Smooth muscle cell (in vitro differentiated cells): Measurements from ENCODE around the gene AGPAT4. TPM values are rescaled to one million over a fixed set of nuclear protein-coding genes. Genes with fewer than 3 reads are reported as not detected.
A peak's percentile ranks its signal among the peaks of the same experiment; 100 is the strongest.

Experiments used
- DNase-seq: peaks from one replicate; lab custom pipeline; 2025; ENCODE audit not compliant: unreplicated experiment; lab: John Stamatoyannopoulos, UW
- H2AFZ ChIP-seq: fragments of 200-600 bp; sonication (generic); 2 replicates; pipeline ENCODE4 v1.6.0; 2016; ENCODE audit warnings: antibody characterized with exemption, low read depth, mild to moderate bottlenecking
- H3F3A ChIP-seq: fragments of 200-600 bp; sonication (generic); 2 replicates; pipeline ENCODE4 v1.6.0; 2017; ENCODE audit warnings: antibody characterized with exemption, low read depth
- H3K27ac ChIP-seq: fragments of 200-600 bp; sonication (generic); 2 replicates; pipeline ENCODE4 v1.5.1; 2016; ENCODE audit warnings: low read depth, mild to moderate bottlenecking
- H3K27me3 ChIP-seq: fragments of 200-600 bp; sonication (generic); 2 replicates; pipeline ENCODE4 v1.6.1; 2016; ENCODE audit warnings: low read depth, mild to moderate bottlenecking
- H3K36me3 ChIP-seq: fragments of 200-600 bp; sonication (generic); 2 replicates; pipeline ENCODE4 v1.5.1; 2016; ENCODE audit warnings: low read depth
- H3K4me1 ChIP-seq: fragments of 200-600 bp; sonication (generic); 2 replicates; pipeline ENCODE4 v1.5.1; 2016; ENCODE audit warnings: low read depth
- H3K4me2 ChIP-seq: fragments of 200-600 bp; sonication (generic); 2 replicates; pipeline ENCODE4 v1.6.0; 2016; ENCODE audit warnings: mild to moderate bottlenecking
- H3K4me3 ChIP-seq: fragments of 200-600 bp; sonication (generic); 2 replicates; pipeline ENCODE4 v1.5.1; 2016; ENCODE audit warnings: mild to moderate bottlenecking
- H3K79me2 ChIP-seq: fragments of 200-600 bp; sonication (generic); 2 replicates; pipeline ENCODE4 v1.6.0; 2016; ENCODE audit warnings: low read depth, mild to moderate bottlenecking
- H3K9ac ChIP-seq: fragments of 200-600 bp; sonication (generic); 2 replicates; pipeline ENCODE4 v1.6.0; 2016; ENCODE audit warnings: low read depth
- H3K9me3 ChIP-seq: fragments of 200-600 bp; sonication (generic); replicated peaks from 2 replicates; pipeline ENCODE4 v1.5.1; 2016; ENCODE audit warnings: low read depth
- H4K20me1 ChIP-seq: fragments of 200-600 bp; sonication (generic); 2 replicates; pipeline ENCODE4 v1.6.0; 2016; ENCODE audit warnings: low read depth
- WGBS: methylation state at CpG from one replicate; pipeline ENCODE4 v1.1.7; 2016; ENCODE audit warnings: low lambda C conversion rate; 5-methylcytosine and 5-hydroxymethylcytosine counted together
- polyA plus RNA-seq: library from polyadenylated mRNA; unstranded; fragments of >200 nt; fragmentation: Nextera tagmentation; extraction: Ambion mirVana; gene quantifications from 2 replicates; pipeline ENCODE4 v1.2.1, GENCODE V29; 2016
- total RNA-seq: library from RNA; depleted of rRNA; stranded (reverse); fragments of >200 nt; gene quantifications from 2 replicates; pipeline ENCODE4 v1.2.3, GENCODE V29; 2014
- TF ChIP-seq, protein P1 (sequence below): fragments of 200-600 bp; sonication (generic); IDR thresholded peaks from 2 replicates; pipeline ENCODE4 v1.5.1; 2017; ENCODE audit warnings: borderline replicate concordance, mild to moderate bottlenecking, antibody characterized with exemption; ENCODE audit not compliant: insufficient read depth, poor library complexity, severe bottlenecking

Gene AGPAT4
- total and polyA plus RNA-seq, 2 experiments from 2014 or later = 51.4 to 51.8 TPM

DNA sequence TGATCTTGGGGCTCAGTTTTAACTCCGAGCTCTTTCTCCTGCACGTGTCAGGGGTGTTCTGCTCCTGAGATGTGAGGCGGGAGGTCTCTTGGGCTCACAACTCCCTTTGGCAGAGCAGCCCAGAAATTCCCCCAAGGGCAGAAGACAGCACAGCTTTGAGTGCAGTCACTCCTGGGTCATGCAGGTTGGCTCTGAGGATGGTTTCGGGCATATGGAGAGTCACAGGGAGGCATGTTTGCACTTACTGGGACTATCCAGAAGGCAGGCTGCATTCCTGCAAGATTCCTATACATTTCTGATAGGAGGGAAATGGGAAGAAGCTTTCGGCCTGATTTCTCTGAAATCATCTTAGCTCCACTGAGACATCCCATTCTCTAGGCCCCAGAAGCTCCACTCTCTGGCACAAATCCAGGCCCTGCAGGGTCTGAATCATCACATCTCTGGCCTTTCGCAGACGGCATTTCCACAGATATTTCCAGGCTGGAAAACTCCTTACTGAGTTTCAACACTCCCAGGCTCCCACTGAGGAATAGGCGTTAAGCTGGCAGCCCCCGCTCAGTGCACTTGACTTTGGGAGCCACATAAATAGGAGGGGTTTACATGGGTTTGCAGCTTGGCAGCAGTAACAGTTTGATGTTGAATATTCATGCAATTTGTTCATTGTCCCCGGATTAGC, 39.7 kb downstream of the AGPAT4 start:
- peaks cover 27% of the 10 kb centered on the region for H3K4me1 ChIP-seq
- WGBS = 29% methylated on average over 10 of the region's 10 CpGs
- peak overlapping the region; percentile 99 for H3K27ac ChIP-seq
- no peaks in the 10 kb centered on the region for H3K27me3 ChIP-seq
- no peak overlapping the region for H3K9ac ChIP-seq
- H4K20me1 ChIP-seq = no peaks in the 10 kb centered on the region
- H2AFZ ChIP-seq = no peak overlapping the region
- peaks cover 44% of the 10 kb centered on the region for H3F3A ChIP-seq
- H3K4me3 ChIP-seq = no peak overlapping the region
- peaks cover 73% of the 10 kb centered on the region for H3K79me2 ChIP-seq
- DNase-seq = peak; percentile 60
- no peaks in the 10 kb centered on the region for H3K9me3 ChIP-seq
- peaks cover 3% of the 10 kb centered on the region for H3K36me3 ChIP-seq
- peak overlapping the region; percentile 42 for H3K4me2 ChIP-seq
- TF ChIP-seq, protein P1, sequence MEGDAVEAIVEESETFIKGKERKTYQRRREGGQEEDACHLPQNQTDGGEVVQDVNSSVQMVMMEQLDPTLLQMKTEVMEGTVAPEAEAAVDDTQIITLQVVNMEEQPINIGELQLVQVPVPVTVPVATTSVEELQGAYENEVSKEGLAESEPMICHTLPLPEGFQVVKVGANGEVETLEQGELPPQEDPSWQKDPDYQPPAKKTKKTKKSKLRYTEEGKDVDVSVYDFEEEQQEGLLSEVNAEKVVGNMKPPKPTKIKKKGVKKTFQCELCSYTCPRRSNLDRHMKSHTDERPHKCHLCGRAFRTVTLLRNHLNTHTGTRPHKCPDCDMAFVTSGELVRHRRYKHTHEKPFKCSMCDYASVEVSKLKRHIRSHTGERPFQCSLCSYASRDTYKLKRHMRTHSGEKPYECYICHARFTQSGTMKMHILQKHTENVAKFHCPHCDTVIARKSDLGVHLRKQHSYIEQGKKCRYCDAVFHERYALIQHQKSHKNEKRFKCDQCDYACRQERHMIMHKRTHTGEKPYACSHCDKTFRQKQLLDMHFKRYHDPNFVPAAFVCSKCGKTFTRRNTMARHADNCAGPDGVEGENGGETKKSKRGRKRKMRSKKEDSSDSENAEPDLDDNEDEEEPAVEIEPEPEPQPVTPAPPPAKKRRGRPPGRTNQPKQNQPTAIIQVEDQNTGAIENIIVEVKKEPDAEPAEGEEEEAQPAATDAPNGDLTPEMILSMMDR = no peak

DNA sequence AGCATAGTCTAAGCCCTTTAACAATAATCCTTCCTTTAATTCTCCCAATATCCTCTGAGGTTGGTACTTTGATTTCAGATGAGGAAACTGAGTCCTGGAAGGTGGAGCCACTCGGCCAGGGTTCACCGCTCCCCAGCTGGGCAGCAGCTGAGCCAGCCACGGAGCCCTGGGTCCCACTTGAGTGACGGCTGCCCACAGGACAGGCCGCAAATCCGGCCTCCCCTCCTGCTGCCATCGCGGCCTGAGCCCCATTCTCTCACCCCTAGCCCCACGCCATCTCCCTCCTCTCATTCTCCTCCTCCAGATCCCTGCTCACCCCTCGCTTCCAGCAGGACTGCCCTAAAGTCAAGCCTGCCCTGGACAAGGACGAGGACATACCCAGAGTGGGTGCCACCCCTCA, 41.4 kb downstream of the AGPAT4 start:
- 95% methylated on average over 11 of the region's 11 CpGs for WGBS
- Histone ChIP-seq H4K20me1 (no peaks in the 10 kb centered on the region), H3K4me2 (no peak overlapping the region), H3K4me1 (peaks cover 41% of the 10 kb centered on the region), H2AFZ (no peak overlapping the region), H3K27me3 (no peaks in the 10 kb centered on the region), H3K4me3 (no peak overlapping the region), H3K27ac (peak overlapping the region; percentile 99), H3K36me3 (peaks cover 3% of the 10 kb centered on the region), H3K9ac (no peak overlapping the region), H3K9me3 (no peaks in the 10 kb centered on the region), H3K79me2 (peaks cover 59% of the 10 kb centered on the region), H3F3A (peaks cover 45% of the 10 kb centered on the region)
- TF ChIP-seq, protein P1 = no peak
- no peak for DNase-seq

DNA sequence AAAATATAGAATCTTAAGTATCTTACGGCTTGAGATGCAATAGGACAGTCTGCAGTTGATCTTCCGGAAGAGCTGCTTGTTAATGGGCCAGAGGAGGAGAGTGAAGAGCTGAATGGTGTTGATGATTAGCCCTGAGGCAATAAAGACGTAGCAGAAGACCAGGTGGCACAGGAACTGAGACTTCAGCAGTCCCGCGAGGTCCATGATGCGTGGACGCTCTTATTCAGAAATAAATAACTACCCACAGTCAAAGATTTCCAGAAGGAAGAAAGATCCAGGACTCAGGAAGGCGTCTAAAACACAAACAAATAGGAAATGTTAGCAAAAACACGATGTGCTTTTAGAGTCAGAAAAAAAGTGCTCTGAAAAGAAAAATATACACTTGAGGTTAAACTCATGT, 41.9 kb downstream of the AGPAT4 start:
- Histone ChIP-seq H2AFZ (no peak overlapping the region), H3K36me3 (peaks cover 3% of the 10 kb centered on the region), H3K9ac (no peak overlapping the region), H3K27ac (peak overlapping the region; percentile 99), H3K4me3 (no peak overlapping the region), H3K9me3 (no peaks in the 10 kb centered on the region), H4K20me1 (no peaks in the 10 kb centered on the region), H3K79me2 (peaks cover 58% of the 10 kb centered on the region), H3F3A (peaks cover 44% of the 10 kb centered on the region), H3K4me2 (no peak overlapping the region), H3K4me1 (peaks cover 45% of the 10 kb centered on the region), H3K27me3 (no peaks in the 10 kb centered on the region)
- TF ChIP-seq, protein P1 = no peak
- DNase-seq = no peak
- WGBS = 72% methylated on average over 9 of the region's 9 CpGs

DNA sequence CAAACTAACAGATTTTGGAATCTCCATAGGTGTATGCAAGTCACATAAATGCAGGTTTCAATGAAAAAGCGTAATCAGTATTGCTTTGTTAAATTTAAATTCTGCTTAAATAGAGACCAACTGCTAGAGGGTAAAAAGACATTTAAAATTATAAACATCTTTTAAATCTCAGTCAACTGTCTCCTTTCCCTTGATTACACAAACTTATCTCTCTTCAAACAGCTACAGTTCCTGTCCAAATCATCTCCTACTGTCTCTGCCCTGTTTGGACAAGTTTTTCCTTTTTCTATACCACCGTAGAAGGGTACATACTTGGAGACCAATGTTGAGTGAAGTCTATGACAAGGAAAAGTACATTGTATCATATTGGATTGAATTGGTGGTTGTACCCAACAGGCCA, 43.5 kb downstream of the AGPAT4 start:
- H3K27ac ChIP-seq = peak overlapping the region; percentile 99
- H3K9me3 ChIP-seq = no peaks in the 10 kb centered on the region
- no peak overlapping the region for H2AFZ ChIP-seq
- TF ChIP-seq, protein P1 = no peak
- H3K4me1 ChIP-seq = peaks cover 55% of the 10 kb centered on the region
- DNase-seq = no peak
- no peaks in the 10 kb centered on the region for H3K27me3 ChIP-seq
- peak overlapping the region; percentile 90 for H3K9ac ChIP-seq
- no peak overlapping the region for H3K4me3 ChIP-seq
- peaks cover 57% of the 10 kb centered on the region for H3K79me2 ChIP-seq
- peaks cover 3% of the 10 kb centered on the region for H3K36me3 ChIP-seq
- peaks cover 51% of the 10 kb centered on the region for H3F3A ChIP-seq
- WGBS = 55% methylated on average over 2 of the region's 2 CpGs
- H4K20me1 ChIP-seq = no peaks in the 10 kb centered on the region
- H3K4me2 ChIP-seq = peak overlapping the region; percentile 81
